Right atrium auricular region (tissue), 2 donors: ENCODE results near the gene APOA4. TPM values are rescaled to one million over a fixed set of nuclear protein-coding genes. Genes with fewer than 3 reads are reported as not detected.
"Not testable (repeated sequence)": the region's sequence is repeated elsewhere in the genome, so short reads cannot be mapped to it uniquely, and the experiment has no call there.

ENCODE experiments used
- DNase-seq: peaks from one replicate; pipeline ENCODE4 v3.0.0-alpha.2; 2019; ENCODE audit warnings: low spot score
- H3K27ac ChIP-seq, 2 donors: fragments of 200-600 bp; sonication (generic); 1 replicate in 1 of 2; 2 replicates in 1 of 2; pipeline ENCODE4 v1.5.1; 2016 to 2019
- H3K27me3 ChIP-seq, 2 donors: fragments of 200-600 bp; sonication (generic); one replicate each; pipeline versions ENCODE4 v1.5.1 to v1.6.0; 2017 to 2019
- H3K36me3 ChIP-seq: fragments of 200-600 bp; sonication (generic); one replicate; pipeline ENCODE4 v1.5.1; 2016
- H3K4me1 ChIP-seq, 2 donors: fragments of 200-600 bp; sonication (generic); one replicate each; pipeline versions ENCODE4 v1.5.1 to v1.6.0; 2017 to 2019
- H3K4me3 ChIP-seq, 2 donors: fragments of 200-600 bp; sonication (generic); 1 replicate in 1 of 2; 2 replicates in 1 of 2; pipeline ENCODE4 v1.5.1; 2017 to 2019; ENCODE audit warnings: mild to moderate bottlenecking in 1 of 2, moderate library complexity in 1 of 2
- H3K9me3 ChIP-seq, 2 donors: fragments of 200-600 bp; sonication (generic); one replicate each; pipeline ENCODE4 v1.5.1; 2019
- total RNA-seq, 2 donors: library from RNA; depleted of rRNA; stranded (reverse); fragments of >200 nt; gene quantifications; one replicate each; pipeline ENCODE4 v1.1.0, GENCODE V29; 2016
- TF ChIP-seq, protein P1 (sequence below), 2 donors: fragments of 200-600 bp; sonication (generic); IDR thresholded peaks; one replicate each; pipeline ENCODE4 v1.5.1; 2019; ENCODE audit warnings: antibody characterized with exemption in 2 of 2

The APOA4 gene
- total RNA-seq, 2 donors from 2014 or later, result not detected

DNA sequence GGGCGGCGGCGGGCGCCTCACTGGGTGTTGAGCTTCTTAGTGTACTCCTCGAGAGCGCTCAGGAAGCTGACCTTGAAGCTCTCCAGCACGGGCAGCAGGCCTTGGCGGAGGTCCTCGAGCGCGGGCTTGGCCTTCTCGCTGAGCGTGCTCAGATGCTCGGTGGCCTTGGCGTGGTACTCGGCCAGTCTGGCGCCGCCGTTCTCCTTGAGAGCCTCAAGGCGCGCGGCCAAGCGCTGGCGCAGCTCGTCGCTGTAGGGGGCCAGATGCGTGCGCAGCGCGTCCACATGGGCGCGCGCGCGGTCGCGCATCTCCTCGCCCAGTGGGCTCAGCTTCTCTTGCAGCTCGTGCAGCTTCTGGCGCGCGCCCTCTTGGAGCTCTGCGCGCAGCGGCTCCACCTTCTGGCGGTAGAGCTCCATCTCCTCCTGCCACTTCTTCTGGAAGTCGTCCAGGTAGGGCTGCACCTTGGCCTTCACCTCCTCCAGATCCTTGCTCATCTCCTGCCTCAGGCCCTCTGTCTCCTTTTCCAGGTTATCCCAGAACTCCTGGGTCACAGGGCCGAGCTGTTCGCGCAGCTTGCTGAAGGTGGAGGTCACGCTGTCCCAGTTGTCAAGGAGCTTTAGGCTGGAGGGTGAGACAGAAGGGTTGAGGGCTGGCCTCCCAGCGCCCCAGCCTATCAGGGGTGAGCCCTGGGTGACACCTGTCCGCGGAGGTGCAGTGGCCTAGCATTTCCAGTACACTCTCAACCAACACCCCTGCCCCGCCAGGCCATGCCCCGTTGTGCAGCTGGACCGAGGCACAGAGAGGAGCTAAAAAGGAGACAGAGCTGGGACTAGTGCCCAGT is 12.9 kb upstream of the APOA4 start:
- Histone ChIP-seq H3K27me3 (no peaks in the 10 kb centered on the region), H3K4me1 (peaks cover 0 to 38% of the 10 kb centered on the region in 2 donors), H3K4me3 (peak overlapping the region in 1 of 2 donors; percentile 44), H3K27ac (peak overlapping the region; percentile 73 to 76), H3K9me3 (no peaks in the 10 kb centered on the region), H3K36me3 (no peaks in the 10 kb centered on the region)
- DNase-seq, result peak; percentile 86
- TF ChIP-seq, protein P1, sequence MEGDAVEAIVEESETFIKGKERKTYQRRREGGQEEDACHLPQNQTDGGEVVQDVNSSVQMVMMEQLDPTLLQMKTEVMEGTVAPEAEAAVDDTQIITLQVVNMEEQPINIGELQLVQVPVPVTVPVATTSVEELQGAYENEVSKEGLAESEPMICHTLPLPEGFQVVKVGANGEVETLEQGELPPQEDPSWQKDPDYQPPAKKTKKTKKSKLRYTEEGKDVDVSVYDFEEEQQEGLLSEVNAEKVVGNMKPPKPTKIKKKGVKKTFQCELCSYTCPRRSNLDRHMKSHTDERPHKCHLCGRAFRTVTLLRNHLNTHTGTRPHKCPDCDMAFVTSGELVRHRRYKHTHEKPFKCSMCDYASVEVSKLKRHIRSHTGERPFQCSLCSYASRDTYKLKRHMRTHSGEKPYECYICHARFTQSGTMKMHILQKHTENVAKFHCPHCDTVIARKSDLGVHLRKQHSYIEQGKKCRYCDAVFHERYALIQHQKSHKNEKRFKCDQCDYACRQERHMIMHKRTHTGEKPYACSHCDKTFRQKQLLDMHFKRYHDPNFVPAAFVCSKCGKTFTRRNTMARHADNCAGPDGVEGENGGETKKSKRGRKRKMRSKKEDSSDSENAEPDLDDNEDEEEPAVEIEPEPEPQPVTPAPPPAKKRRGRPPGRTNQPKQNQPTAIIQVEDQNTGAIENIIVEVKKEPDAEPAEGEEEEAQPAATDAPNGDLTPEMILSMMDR (IDR thresholded peaks at IDR 0.05), result peak; percentile 15 to 81

DNA sequence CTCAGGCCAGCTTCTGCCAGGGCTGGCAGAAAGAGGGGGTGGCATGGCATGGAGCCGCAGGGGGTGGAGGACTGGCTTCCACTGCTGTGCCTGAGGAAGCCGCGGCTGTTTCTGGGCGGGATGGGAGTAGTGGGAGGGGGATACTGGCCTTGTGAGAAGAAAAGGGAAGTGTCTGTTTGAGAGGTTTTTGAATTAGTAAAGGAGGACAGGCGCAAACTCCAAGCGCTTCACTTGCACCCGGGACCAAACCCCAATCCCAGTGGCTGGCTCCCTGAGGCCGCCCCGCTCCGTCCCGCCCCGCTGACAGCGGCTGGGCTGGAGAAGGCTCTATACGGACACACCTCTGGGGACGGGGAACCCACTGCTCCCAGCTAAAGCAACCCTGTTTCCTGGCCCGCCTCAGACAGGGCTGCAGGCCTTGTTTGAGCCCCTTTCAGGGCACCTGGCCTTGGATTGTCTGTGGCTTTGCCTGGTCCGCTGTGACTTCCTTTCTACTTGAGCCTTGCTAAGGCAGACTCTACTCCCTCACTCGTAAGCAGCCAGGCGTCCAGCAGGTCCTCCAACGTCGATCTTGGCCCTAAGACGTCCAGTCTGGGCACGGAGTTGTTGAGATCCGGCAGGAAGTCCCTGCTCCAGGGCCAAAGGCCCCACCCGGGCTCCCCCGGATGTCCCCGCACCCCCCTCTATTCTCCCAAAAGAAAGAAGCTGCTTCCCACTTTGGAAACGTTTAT is 12.1 kb upstream of the APOA4 start:
- TF ChIP-seq, protein P1 (IDR thresholded peaks at IDR 0.05), result no peak
- no peaks in the 10 kb centered on the region for H3K36me3 ChIP-seq
- H3K4me3 ChIP-seq, result peak overlapping the region in 1 of 2 donors; percentile 44

DNA sequence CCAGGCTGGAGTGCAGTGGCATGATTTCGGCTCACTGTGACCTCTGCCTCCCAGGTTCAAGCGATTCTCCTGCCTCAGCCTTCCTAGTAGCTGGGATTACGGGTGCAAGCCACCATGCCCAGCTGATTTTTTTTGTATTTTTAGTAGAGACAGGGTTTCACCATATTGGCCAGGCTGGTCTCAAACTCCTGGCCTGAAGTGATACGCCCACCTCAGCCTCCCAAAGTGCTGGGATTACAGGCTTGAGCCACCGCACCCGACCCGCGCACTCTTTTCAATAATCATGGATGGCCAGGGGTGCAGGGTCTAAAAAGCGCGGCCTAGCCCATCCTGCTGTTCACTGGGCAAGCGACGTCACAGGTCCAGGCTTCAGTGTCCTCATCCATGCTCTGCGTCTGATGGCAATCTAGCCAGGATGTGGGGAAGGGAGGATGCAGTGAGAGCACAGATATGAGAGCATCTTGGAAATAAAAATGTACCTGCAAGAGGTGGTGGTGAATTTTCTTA is 11.5 kb upstream of the APOA4 start:
- H3K36me3 ChIP-seq, H3K27me3 ChIP-seq, DNase-seq, H3K9me3 ChIP-seq: not testable (repeated sequence)
- peak overlapping the region in 1 of 2 donors; percentile 44 for H3K4me3 ChIP-seq
- H3K27ac ChIP-seq, result peak overlapping the region; percentile 73 to 76
- H3K4me1 ChIP-seq, result peaks cover 0 to 38% of the 10 kb centered on the region in 2 donors

More for the DNA sequence above, 12.1 kb upstream of the APOA4 start:
- Histone ChIP-seq H3K27me3 (no peaks in the 10 kb centered on the region), H3K9me3 (no peaks in the 10 kb centered on the region), H3K27ac (peak overlapping the region; percentile 73 to 76), H3K4me1 (peaks cover 0 to 38% of the 10 kb centered on the region in 2 donors)
- no peak for DNase-seq

DNA sequence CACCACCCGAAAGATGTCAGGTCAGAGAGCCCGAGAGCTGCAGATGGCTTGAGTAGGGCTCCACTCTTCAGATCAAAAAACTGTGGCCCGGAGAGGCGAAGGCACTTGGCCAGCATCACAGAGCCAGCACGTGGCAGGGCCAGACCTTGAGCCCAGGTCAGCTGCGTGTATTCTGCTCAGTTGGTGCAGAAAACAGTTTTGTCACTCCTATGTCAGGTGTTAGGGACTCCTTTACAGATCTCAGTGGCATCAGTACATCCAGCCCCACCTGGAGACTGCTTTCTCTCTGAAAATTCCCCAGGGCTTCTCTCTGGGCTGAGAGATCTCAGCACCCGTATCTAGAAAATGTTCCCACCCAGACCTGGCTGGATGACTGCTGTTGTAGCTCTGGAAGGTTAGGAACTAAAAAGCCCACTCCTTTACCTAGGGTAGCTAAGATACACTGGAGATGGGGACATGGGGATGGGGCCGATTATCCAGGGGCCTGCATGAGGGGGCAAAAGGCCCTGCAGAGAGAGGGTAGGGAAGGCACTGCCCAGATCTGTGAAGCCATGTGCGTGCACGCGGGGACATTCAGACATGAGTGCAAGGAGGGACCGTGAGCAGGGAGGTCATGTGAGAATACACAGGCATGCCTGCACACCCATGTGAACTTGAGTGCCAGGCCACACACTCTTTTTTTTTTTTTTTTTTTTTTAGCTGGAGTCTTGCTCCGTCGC is 10.9 kb upstream of the APOA4 start:
- Histone ChIP-seq H3K27me3 (no peaks in the 10 kb centered on the region), H3K36me3 (no peaks in the 10 kb centered on the region), H3K4me1 (peaks cover 0 to 37% of the 10 kb centered on the region in 2 donors), H3K9me3 (no peaks in the 10 kb centered on the region), H3K27ac (no peak overlapping the region), H3K4me3 (no peak overlapping the region)
- DNase-seq, result no peak
- TF ChIP-seq, protein P1 (IDR thresholded peaks at IDR 0.05), result no peak

DNA sequence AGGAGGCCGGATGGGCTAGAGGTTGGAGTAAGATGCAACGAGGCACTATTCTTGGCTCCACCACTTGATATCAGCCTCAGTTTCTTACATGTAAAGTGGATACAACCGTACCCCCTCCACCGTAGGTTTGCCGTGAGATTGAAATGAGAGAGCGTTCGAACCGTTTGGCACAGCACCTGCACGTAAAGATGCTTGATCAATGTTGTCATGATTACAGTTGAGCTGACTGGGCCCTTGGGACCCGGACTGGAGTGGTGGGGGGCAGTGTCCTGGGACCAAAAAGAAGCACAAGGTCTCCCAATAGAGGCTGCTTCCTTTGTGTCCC is 10.3 kb upstream of the APOA4 start:
- Histone ChIP-seq H3K27ac (no peak overlapping the region), H3K4me1 (peaks cover 0 to 34% of the 10 kb centered on the region in 2 donors), H3K36me3 (no peaks in the 10 kb centered on the region), H3K4me3 (no peak overlapping the region), H3K9me3 (no peaks in the 10 kb centered on the region), H3K27me3 (no peaks in the 10 kb centered on the region)
- TF ChIP-seq, protein P1 (IDR thresholded peaks at IDR 0.05), result no peak
- no peak for DNase-seq
